ENCODE data around the gene SERPINB5.

SERPINB5 gene

GRCh38 chr18:63470751-63471150, 6.0 kb upstream of the SERPINB5 start:
- DNase-seq = no peak

GRCh38 chr18:63472380-63472779, 4.4 kb upstream of the SERPINB5 start:
- no peak for DNase-seq

- DNase-seq = no peak
Measured at GRCh38 chr18:63477200-63477599, 442 bp downstream of the SERPINB5 start.

GRCh38 chr18:63477968-63478367, 1.2 kb downstream of the SERPINB5 start:
- DNase-seq = no peak

GRCh38 chr18:63479826-63480225, 3.1 kb downstream of the SERPINB5 start:
- DNase-seq = no peak

- no peak for DNase-seq
Measured at GRCh38 chr18:63480476-63480875, 3.7 kb downstream of the SERPINB5 start.

- DNase-seq = no peak
Measured at GRCh38 chr18:63480915-63481314, 4.2 kb downstream of the SERPINB5 start.

- DNase-seq = no peak
Measured at GRCh38 chr18:63487676-63488075, 10.9 kb downstream of the SERPINB5 start.

GRCh38 chr18:63488160-63488559, 11.4 kb downstream of the SERPINB5 start:
- DNase-seq = no peak

- DNase-seq = no peak
Measured at GRCh38 chr18:63492851-63493250, 16.1 kb downstream of the SERPINB5 start.

GRCh38 chr18:63495675-63496074, 18.9 kb downstream of the SERPINB5 start:
- DNase-seq = no peak

- no peak for DNase-seq
Measured at GRCh38 chr18:63505566-63506335, 29.0 kb downstream of the SERPINB5 start.

- no peak for DNase-seq
Measured at GRCh38 chr18:63506336-63506646, 29.5 kb downstream of the SERPINB5 start.

GRCh38 chr18:63508596-63508995, 31.8 kb downstream of the SERPINB5 start:
- DNase-seq = no peak

- DNase-seq = no peak
Measured at GRCh38 chr18:63511285-63511684, 34.5 kb downstream of the SERPINB5 start.

GRCh38 chr18:63514326-63514725, 37.6 kb downstream of the SERPINB5 start:
- no peak for DNase-seq

- no peak for DNase-seq
Measured at GRCh38 chr18:63514888-63515678, 38.3 kb downstream of the SERPINB5 start.

- no peak for DNase-seq
Measured at GRCh38 chr18:63515801-63516200, 39.0 kb downstream of the SERPINB5 start.

GRCh38 chr18:63518178-63519012, 41.6 kb downstream of the SERPINB5 start:
- peak; percentile 22 for DNase-seq

GRCh38 chr18:63520053-63520685, 43.4 kb downstream of the SERPINB5 start:
- DNase-seq = no peak

GRCh38 chr18:63523660-63524059, 46.9 kb downstream of the SERPINB5 start:
- no peak for DNase-seq

- DNase-seq = no peak
Measured at GRCh38 chr18:63527251-63527650, 50.5 kb downstream of the SERPINB5 start.

Measured in CD4-positive, alpha-beta T cell treated with Interferon gamma for 1 hour (primary cell).